Left ventricle myocardium inferior (tissue), 1 donor: ENCODE results near the gene FHAD1. TPM values are rescaled to one million over a fixed set of nuclear protein-coding genes. Genes with fewer than 3 reads are reported as not detected.

Experiments used
- DNase-seq: peaks from one replicate; pipeline ENCODE4 v3.0.0-alpha.2; 2020
- H3K27ac ChIP-seq: fragments of 200-600 bp; replicated peaks from 2 replicates; pipeline ENCODE4 v1.8.0; 2021
- H3K27me3 ChIP-seq: fragments of 200-600 bp; 2 replicates; pipeline ENCODE4 v1.8.0; 2021; ENCODE audit warnings: low read depth
- H3K36me3 ChIP-seq: fragments of 200-600 bp; 2 replicates; pipeline ENCODE4 v1.8.0; 2021
- H3K4me1 ChIP-seq: fragments of 200-600 bp; 2 replicates; pipeline ENCODE4 v1.8.0; 2021
- H3K4me3 ChIP-seq: fragments of 200-600 bp; 2 replicates; pipeline ENCODE4 v1.8.0; 2021; ENCODE audit warnings: mild to moderate bottlenecking, moderate library complexity
- H3K9me3 ChIP-seq: fragments of 200-600 bp; replicated peaks from 2 replicates; pipeline ENCODE4 v1.8.0; 2021
- intact Hi-C: fragments of 100-400 bp; cut with micrococcal nuclease; formaldehyde crosslinking; loops from one replicate; pipeline ENCODE4 v1.11.0; 2022
- total RNA-seq: library from RNA; stranded (reverse); fragmentation: NEBNext Ultra II Directional; extraction: Animal tissue kit (Norgen Biotek cat#: 25700); gene quantifications from one replicate; pipeline ENCODE4 v1.2.1, GENCODE V29; 2021
- TF ChIP-seq, protein P1 (sequence below): fragments of 200-600 bp; IDR thresholded peaks from 2 replicates; pipeline ENCODE4 v1.8.0; 2021; ENCODE audit warnings: antibody characterized with exemption, mild to moderate bottlenecking, borderline replicate concordance
- donor health status: DM: no; HTN: yes; CAD: no; lungs with severe emphysema.

Gene FHAD1
- total RNA-seq, 1 donor from 2014 or later: not detected

DNA sequence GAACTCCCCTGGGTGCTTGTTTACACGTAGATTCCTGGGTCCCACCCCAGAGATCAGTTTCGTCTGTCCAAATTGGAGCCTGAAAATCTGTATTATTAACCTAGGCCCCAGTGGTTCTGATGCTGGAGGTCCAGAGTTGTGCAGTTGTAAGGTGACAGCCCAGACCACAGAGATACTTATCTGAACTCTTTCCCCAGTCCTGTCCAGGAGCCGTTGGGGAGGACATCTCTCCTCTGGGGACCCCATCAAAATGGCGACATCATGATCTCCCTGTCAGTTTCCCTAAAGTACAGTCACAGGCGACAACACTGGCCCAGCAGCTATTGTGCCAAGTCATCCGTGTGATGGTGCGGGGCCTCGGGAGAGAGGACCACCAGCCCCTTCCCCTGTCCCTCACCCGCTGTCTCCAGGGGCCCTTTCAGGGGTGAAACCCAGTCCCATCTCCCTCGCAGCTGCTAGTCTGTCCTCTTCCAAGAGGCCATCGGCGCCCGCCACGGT, 161.9 kb downstream of the FHAD1 start:
- Histone ChIP-seq H3K27me3 (no peaks in the 10 kb centered on the region), H3K27ac (peak overlapping the region; percentile 78), H3K4me3 (peak overlapping the region; percentile 95), H3K4me1 (peaks cover 62% of the 10 kb centered on the region), H3K36me3 (no peaks in the 10 kb centered on the region), H3K9me3 (no peaks in the 10 kb centered on the region)
- TF ChIP-seq, protein P1, sequence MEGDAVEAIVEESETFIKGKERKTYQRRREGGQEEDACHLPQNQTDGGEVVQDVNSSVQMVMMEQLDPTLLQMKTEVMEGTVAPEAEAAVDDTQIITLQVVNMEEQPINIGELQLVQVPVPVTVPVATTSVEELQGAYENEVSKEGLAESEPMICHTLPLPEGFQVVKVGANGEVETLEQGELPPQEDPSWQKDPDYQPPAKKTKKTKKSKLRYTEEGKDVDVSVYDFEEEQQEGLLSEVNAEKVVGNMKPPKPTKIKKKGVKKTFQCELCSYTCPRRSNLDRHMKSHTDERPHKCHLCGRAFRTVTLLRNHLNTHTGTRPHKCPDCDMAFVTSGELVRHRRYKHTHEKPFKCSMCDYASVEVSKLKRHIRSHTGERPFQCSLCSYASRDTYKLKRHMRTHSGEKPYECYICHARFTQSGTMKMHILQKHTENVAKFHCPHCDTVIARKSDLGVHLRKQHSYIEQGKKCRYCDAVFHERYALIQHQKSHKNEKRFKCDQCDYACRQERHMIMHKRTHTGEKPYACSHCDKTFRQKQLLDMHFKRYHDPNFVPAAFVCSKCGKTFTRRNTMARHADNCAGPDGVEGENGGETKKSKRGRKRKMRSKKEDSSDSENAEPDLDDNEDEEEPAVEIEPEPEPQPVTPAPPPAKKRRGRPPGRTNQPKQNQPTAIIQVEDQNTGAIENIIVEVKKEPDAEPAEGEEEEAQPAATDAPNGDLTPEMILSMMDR: no peak
- intact Hi-C loops: no loop called here
- no peak for DNase-seq

DNA sequence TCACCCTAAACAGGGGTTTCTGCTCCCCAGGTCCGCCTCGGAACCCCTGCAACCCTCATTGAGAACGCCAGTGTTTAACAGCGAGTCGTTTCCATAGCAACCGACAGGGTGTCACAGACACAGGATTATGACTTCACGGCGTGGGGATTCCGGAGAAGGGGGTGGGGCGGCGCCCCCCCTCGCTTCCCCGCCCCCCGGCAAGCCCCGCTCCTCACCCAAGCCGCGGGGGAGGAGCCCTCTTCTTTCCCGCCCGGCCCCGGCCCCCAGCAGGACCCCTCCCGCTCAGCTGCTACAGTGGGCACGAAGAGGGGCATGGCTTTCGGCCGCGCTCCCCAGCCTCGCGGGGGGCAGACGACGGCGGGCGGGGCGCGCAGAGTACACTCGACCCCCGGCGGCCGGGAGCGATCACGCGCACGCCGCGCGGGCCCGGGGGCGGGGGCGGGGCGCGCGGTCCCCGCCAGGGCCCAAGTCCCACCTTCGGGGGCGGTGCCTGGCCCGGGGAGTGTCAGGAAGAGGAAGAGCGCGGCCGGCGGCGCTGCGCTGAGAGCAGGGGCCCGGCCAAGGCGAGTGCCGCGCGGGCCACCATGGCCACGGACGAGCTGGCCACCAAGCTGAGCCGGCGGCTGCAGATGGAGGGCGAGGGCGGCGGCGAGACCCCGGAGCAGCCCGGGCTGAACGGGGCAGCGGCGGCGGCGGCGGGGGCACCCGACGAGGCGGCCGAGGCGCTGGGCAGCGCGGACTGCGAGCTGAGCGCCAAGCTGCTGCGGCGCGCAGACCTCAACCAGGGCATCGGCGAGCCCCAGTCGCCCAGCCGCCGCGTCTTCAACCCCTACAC, 162.6 kb downstream of the FHAD1 start, which contains the start of gene EFHD2:
TSS of gene EFHD2 (plus strand) at position 501 of the 835 bp plus-strand sequence. CDS start at position 585, 84 bp downstream.
- intact Hi-C loops: no loop called here
- Histone ChIP-seq H3K27me3 (no peaks in the 10 kb centered on the region), H3K9me3 (no peaks in the 10 kb centered on the region), H3K4me1 (peaks cover 68% of the 10 kb centered on the region), H3K36me3 (no peaks in the 10 kb centered on the region), H3K4me3 (peak within 1 kb of the TSS; percentile 95), H3K27ac (peak within 1 kb of the TSS; percentile 78)
- peak; percentile 85 for DNase-seq
- TF ChIP-seq, protein P1: no peak

DNA sequence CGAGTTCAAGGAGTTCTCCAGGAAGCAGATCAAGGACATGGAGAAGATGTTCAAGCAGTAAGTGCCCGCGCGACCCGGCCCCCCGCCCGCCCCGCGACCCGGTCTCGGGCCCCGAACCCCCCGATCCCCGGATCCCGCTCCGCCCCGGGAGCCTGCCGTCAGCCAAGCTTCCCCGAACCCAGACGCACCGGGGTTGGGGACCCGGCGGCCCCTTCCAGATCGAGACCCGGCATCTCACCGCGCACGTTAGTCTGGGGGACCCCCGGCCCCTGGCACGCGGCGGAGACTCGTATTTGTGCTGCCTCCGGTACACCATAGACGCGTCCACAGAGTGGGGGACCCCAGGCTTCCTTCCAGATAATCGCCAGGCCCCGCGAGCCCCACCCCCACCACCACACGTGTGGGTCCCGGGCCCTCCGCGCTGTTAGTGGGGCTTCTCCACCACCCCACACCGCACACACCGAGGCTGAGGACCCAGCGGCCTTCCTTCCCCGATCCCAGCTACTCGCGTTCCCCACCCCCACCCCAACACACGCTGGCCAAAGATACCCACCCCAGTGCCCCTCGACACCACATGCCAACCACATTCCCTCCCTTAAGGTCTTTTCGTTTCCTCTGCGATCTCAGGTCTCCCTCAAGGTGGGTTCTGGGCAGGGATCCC, 163.3 kb downstream of the FHAD1 start:
- TF ChIP-seq, protein P1: no peak
- no peak for DNase-seq
- H3K27ac ChIP-seq: peak overlapping the region; percentile 78
- intact Hi-C loops: no loop called here
- peaks cover 76% of the 10 kb centered on the region for H3K4me1 ChIP-seq
- no peaks in the 10 kb centered on the region for H3K9me3 ChIP-seq
- H3K27me3 ChIP-seq: no peaks in the 10 kb centered on the region
- H3K36me3 ChIP-seq: no peaks in the 10 kb centered on the region
- H3K4me3 ChIP-seq: peak overlapping the region; percentile 95

DNA sequence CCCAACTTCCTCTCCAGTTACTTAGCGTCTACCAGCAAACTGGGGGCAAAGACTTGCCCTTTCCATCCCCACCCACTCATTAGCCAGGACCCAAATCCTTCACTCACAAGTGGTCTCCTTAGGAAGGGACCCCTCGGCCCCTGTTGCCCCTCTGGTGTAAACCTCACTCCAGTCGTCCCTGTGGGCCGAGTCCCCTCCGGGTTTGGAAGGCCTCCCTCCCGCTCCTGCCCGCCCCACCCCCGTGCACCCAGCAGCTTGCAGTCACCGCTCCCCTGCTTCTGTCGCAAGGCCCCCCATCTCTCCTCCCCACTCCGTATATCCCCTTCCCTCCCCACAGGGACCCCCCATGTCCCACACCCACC, 163.8 kb downstream of the FHAD1 start:
- Histone ChIP-seq H3K27me3 (no peaks in the 10 kb centered on the region), H3K4me1 (peaks cover 81% of the 10 kb centered on the region), H3K36me3 (no peaks in the 10 kb centered on the region), H3K9me3 (no peaks in the 10 kb centered on the region), H3K4me3 (peak overlapping the region; percentile 95), H3K27ac (peak overlapping the region; percentile 78)
- DNase-seq: no peak
- intact Hi-C loops: no loop called here
- TF ChIP-seq, protein P1: no peak

DNA sequence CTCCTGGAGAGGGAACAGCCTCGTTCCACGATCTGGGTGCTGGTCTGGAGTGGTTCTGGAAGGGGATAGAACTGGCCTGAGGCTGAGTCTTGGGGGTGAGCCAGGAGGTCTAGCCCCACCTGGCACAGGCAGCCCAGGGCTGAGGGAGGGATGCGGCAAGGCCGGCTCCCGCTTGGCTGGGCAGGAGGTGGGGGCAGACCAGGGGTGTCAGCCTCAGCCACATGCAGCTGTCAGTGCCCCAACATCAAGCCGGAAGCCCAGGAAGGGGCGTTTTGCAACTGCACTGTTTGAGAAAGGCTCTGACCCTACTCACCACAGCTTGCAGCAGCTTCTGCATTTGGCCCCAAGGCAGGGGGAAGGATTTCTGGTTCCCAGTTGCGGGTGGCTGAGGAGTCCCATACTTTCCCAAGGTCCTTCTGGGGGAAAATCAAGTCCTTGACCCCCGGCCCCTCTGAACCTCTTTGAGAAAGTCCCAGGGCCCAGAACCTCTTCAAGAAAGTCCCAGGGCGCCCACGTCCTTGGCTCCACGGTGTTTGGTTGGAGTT, 164.6 kb downstream of the FHAD1 start:
- peak overlapping the region; percentile 95 for H3K4me3 ChIP-seq
- DNase-seq: peak; percentile 56
- H3K27ac ChIP-seq: peak overlapping the region; percentile 78
- no peaks in the 10 kb centered on the region for H3K36me3 ChIP-seq
- H3K9me3 ChIP-seq: no peaks in the 10 kb centered on the region
- intact Hi-C loops: no loop called here
- TF ChIP-seq, protein P1: no peak
- peaks cover 88% of the 10 kb centered on the region for H3K4me1 ChIP-seq
- H3K27me3 ChIP-seq: no peaks in the 10 kb centered on the region
